ENCODE results near the gene WDR48. TPM values are rescaled to one million over a fixed set of nuclear protein-coding genes. Genes with fewer than 3 reads are reported as not detected.

The WDR48 gene
- total RNA-seq, 1 donor from 2014 or later, result 38.5 TPM

DNA sequence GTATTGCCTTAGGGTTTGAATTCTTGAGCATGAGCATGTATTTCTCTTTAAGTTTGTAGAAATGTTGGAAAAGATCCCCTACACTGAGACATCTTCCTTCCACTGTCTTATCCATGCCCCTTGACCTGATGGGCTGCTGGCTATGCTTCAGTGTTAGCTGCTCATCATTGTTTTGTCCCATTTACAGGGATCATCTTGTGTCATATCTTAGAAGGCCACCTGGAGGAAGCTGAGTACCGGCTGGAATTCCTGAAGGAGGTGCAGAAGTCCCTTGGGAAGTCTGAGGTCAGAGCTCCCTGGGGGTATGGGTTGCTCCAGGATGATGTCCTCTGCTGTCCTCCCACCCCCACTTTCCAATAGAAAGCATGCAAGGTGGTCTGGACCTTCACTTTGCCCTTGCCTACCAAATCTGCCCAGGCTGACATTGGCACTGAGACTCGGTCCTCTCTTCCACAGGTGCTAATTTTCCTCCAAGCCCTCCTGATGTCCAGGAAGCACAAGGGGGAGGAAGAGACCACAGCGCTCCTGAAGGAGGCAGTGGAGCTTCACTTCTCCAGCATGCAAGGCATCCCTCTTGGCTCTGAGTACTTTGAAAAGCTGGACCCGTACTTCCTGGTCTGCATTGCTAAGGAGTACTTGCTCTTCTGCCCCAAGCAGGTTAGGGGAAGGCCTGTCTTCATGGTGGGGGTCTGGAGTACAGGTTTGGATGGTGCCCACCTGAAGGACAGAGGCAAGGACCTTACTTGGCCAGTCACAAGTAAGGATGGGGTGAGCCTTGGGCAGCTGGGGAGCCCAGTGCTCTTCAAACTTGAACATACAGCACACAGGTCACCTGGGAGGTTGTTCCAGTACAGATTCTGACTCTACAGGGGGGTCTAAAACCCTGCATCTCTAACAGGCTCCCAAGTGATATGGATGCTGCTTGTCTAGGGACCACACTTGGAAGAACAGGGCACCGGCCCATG, 73.3 kb downstream of the WDR48 start:
- H4K20me1 ChIP-seq (ENCODE audit: insufficient read depth, low read length), result no peaks in the 10 kb centered on the region
- no peaks in the 10 kb centered on the region for H3K27me3 ChIP-seq (ENCODE audit: insufficient read depth, low read length)
- H3K4me3 Mint-ChIP-seq (ENCODE audit: unreplicated experiment), result no peak overlapping the region
- no peak for FAIRE-seq
- no peaks in the 10 kb centered on the region for H3K79me2 ChIP-seq (ENCODE audit: insufficient read depth, low read length)
- peak overlapping the region; percentile 3 for H3K4me2 ChIP-seq (ENCODE audit: low read length)
- H3K27ac ChIP-seq (ENCODE audit: low read depth, low read length), result no peak overlapping the region
- H3K36me3 Mint-ChIP-seq (ENCODE audit: low read depth, unreplicated experiment), result peaks cover 8% of the 10 kb centered on the region
- H3K36me3 ChIP-seq (ENCODE audit: insufficient read depth, low read length), result no peaks in the 10 kb centered on the region
- H3K27ac Mint-ChIP-seq (ENCODE audit: unreplicated experiment), result no peak overlapping the region
- TF ChIP-seq EZH2 (IDR thresholded peaks at IDR 0.05; ENCODE audit: insufficient read depth, low read length), result no peak
- TF ChIP-seq, protein P1, sequence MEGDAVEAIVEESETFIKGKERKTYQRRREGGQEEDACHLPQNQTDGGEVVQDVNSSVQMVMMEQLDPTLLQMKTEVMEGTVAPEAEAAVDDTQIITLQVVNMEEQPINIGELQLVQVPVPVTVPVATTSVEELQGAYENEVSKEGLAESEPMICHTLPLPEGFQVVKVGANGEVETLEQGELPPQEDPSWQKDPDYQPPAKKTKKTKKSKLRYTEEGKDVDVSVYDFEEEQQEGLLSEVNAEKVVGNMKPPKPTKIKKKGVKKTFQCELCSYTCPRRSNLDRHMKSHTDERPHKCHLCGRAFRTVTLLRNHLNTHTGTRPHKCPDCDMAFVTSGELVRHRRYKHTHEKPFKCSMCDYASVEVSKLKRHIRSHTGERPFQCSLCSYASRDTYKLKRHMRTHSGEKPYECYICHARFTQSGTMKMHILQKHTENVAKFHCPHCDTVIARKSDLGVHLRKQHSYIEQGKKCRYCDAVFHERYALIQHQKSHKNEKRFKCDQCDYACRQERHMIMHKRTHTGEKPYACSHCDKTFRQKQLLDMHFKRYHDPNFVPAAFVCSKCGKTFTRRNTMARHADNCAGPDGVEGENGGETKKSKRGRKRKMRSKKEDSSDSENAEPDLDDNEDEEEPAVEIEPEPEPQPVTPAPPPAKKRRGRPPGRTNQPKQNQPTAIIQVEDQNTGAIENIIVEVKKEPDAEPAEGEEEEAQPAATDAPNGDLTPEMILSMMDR (IDR thresholded peaks at IDR 0.05; ENCODE audit: insufficient read depth, low read depth, low read length), result peak; percentile 15
- H3K4me1 Mint-ChIP-seq (ENCODE audit: low read depth, unreplicated experiment), result peaks cover 5% of the 10 kb centered on the region
- peaks cover 6% of the 10 kb centered on the region for H3K4me1 ChIP-seq (ENCODE audit: insufficient read depth, low read length)
- no peaks in the 10 kb centered on the region for H3K9me3 Mint-ChIP-seq (ENCODE audit: unreplicated experiment)
- DNase-seq (ENCODE audit: low read depth), result no peak
- H3K9ac ChIP-seq (ENCODE audit: low read length), result no peak overlapping the region
- H3K9me3 ChIP-seq (ENCODE audit: insufficient read depth, low read depth, low read length), result no peaks in the 10 kb centered on the region
- H3K27me3 Mint-ChIP-seq (ENCODE audit: low read depth, unreplicated experiment), result peaks cover 6% of the 10 kb centered on the region
- no peak overlapping the region for H2AFZ ChIP-seq (ENCODE audit: low read depth, low read length)
- H3K4me3 ChIP-seq (ENCODE audit: insufficient read depth, low read depth, low read length), result no peak overlapping the region

DNA sequence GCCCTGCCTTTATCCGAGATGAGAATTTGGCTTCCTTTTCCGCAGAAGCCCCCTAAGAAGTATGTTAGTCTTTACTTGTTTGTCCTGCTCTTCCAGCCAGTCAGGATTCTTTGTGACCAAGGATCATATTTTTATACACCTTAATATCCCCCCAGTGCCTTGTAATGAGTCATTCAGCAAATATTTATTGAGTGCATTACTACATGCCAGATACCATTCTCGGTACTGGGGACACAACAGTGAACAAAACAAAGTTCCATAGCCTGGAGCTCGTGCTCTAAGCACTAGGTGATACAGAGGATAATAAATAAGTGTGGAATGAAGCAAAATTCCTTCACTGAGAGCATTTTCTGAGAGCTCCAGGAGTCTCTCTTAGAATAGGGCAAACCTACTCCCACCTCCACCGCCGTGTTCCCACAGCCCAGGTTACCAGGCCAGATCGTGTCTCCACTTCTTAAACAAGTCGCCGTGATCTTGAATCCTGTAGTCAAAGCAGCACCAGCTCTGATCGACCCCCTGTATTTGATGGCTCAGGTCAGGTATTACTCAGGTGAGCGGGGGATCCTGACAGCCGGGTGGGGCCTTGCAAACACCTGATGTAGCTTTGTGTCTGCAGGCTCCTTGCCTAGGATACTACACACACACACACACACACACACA, 74.2 kb downstream of the WDR48 start:
- Mint-ChIP-seq H3K27ac (ENCODE audit: unreplicated experiment) (no peak overlapping the region), H3K4me3 (ENCODE audit: unreplicated experiment) (no peak overlapping the region), H3K27me3 (ENCODE audit: low read depth, unreplicated experiment) (peaks cover 6% of the 10 kb centered on the region), H3K9me3 (ENCODE audit: unreplicated experiment) (no peaks in the 10 kb centered on the region), H3K36me3 (ENCODE audit: low read depth, unreplicated experiment) (peaks cover 9% of the 10 kb centered on the region), H3K4me1 (ENCODE audit: low read depth, unreplicated experiment) (peaks cover 5% of the 10 kb centered on the region)
- TF ChIP-seq EZH2 (IDR thresholded peaks at IDR 0.05; ENCODE audit: insufficient read depth, low read length), result no peak
- TF ChIP-seq, protein P1 (IDR thresholded peaks at IDR 0.05; ENCODE audit: insufficient read depth, low read depth, low read length), result no peak
- FAIRE-seq (no peak), DNase-seq (ENCODE audit: low read depth) (no peak)
- Histone ChIP-seq H4K20me1 (ENCODE audit: insufficient read depth, low read length) (no peaks in the 10 kb centered on the region), H3K9ac (ENCODE audit: low read length) (peak overlapping the region; percentile 18), H3K27me3 (ENCODE audit: insufficient read depth, low read length) (no peaks in the 10 kb centered on the region), H2AFZ (ENCODE audit: low read depth, low read length) (no peak overlapping the region), H3K79me2 (ENCODE audit: insufficient read depth, low read length) (no peaks in the 10 kb centered on the region), H3K4me1 (ENCODE audit: insufficient read depth, low read length) (peaks cover 6% of the 10 kb centered on the region), H3K27ac (ENCODE audit: low read depth, low read length) (no peak overlapping the region), H3K4me3 (ENCODE audit: insufficient read depth, low read depth, low read length) (no peak overlapping the region), H3K36me3 (ENCODE audit: insufficient read depth, low read length) (no peaks in the 10 kb centered on the region), H3K9me3 (ENCODE audit: insufficient read depth, low read depth, low read length) (no peaks in the 10 kb centered on the region), H3K4me2 (ENCODE audit: low read length) (peak overlapping the region; percentile 3)

Measured in astrocyte (in vitro differentiated cells and primary cell).